ENCODE data around the gene PKHD1.
"Not testable (repeated sequence)": the region's sequence is repeated elsewhere in the genome, so short reads cannot be mapped to it uniquely, and the experiment has no call there.

The PKHD1 gene

DNA sequence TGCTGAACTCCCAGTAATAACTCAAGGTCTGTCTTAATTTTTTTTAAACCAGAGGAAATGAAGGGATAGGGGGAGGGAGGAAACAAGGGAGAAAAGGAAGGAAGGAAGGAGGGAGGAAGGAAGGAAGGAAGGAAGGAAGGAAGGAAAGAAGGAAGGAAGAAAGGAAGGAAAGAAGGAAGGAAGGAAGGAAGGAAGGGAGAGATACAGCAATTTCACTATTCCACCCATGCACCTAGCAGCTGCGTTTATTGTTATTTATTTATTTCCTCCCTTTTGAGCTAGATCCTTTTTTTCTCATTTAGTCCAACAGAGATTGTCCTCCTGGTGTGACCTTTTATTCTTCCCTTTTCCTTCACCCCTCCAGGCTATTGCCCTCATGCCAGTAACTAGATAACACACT is 97.6 kb downstream of the PKHD1 start:
- in situ Hi-C loops (cut with MboI; ENCODE audit: low sequenced_read_pairs) = no loop called here

GRCh38 chr6:51986864-51987263 is 100.5 kb downstream of the PKHD1 start:
- no peaks in the 10 kb centered on the region for H3K4me1 ChIP-seq
- no peak for DNase-seq (ENCODE audit: low spot score in 2 of 2)
- no peak overlapping the region for H3K4me3 ChIP-seq
- in situ Hi-C loops (cut with MboI; ENCODE audit: low sequenced_read_pairs) = no loop called here
- H3K9me3 ChIP-seq = no peaks in the 10 kb centered on the region
- H3K36me3 ChIP-seq (replicated peaks) = no peaks in the 10 kb centered on the region
- H3K27me3 ChIP-seq (ENCODE audit: low read depth) = peaks cover 7% of the 10 kb centered on the region

More for the DNA sequence above, 97.6 kb downstream of the PKHD1 start:
- H3K9me3 ChIP-seq = no peaks in the 10 kb centered on the region
- DNase-seq (ENCODE audit: low spot score in 2 of 2) = no peak
- no peaks in the 10 kb centered on the region for H3K36me3 ChIP-seq (replicated peaks)
- peaks cover 7% of the 10 kb centered on the region for H3K27me3 ChIP-seq (ENCODE audit: low read depth)
- no peak overlapping the region for H3K4me3 ChIP-seq
- no peaks in the 10 kb centered on the region for H3K4me1 ChIP-seq

- in situ Hi-C loops (cut with MboI; ENCODE audit: low sequenced_read_pairs) = no loop called here
- no peaks in the 10 kb centered on the region for H3K36me3 ChIP-seq (replicated peaks)
- no peak overlapping the region for H3K4me3 ChIP-seq
- no peaks in the 10 kb centered on the region for H3K9me3 ChIP-seq
- peaks cover 7% of the 10 kb centered on the region for H3K27me3 ChIP-seq (ENCODE audit: low read depth)
- DNase-seq (ENCODE audit: low spot score in 2 of 2) = no peak
- no peaks in the 10 kb centered on the region for H3K4me1 ChIP-seq
These were observed 103.8 kb downstream of the PKHD1 start for GRCh38 chr6:51983564-51983963.

- H3K4me1 ChIP-seq; H3K36me3 ChIP-seq (replicated peaks); DNase-seq (ENCODE audit: low spot score in 2 of 2); H3K27me3 ChIP-seq (ENCODE audit: low read depth); in situ Hi-C loops (cut with MboI; ENCODE audit: low sequenced_read_pairs); H3K4me3 ChIP-seq; H3K9me3 ChIP-seq: not testable (repeated sequence)
These were observed 104.7 kb downstream of the PKHD1 start for GRCh38 chr6:51982695-51983094.

- H3K4me3 ChIP-seq = no peak overlapping the region
- H3K36me3 ChIP-seq (replicated peaks) = no peaks in the 10 kb centered on the region
- no peaks in the 10 kb centered on the region for H3K27me3 ChIP-seq (ENCODE audit: low read depth)
- H3K4me1 ChIP-seq = no peaks in the 10 kb centered on the region
- no peak for DNase-seq (ENCODE audit: low spot score in 2 of 2)
- in situ Hi-C loops (cut with MboI; ENCODE audit: low sequenced_read_pairs) = no loop called here
- no peaks in the 10 kb centered on the region for H3K9me3 ChIP-seq
These were observed 111.0 kb downstream of the PKHD1 start for GRCh38 chr6:51976374-51976773.

- no peaks in the 10 kb centered on the region for H3K27me3 ChIP-seq (ENCODE audit: low read depth)
- no peak for DNase-seq (ENCODE audit: low spot score in 2 of 2)
- in situ Hi-C loops (cut with MboI; ENCODE audit: low sequenced_read_pairs) = no loop called here
- H3K4me3 ChIP-seq = no peak overlapping the region
- H3K4me1 ChIP-seq = no peaks in the 10 kb centered on the region
- H3K36me3 ChIP-seq (replicated peaks) = no peaks in the 10 kb centered on the region
- no peaks in the 10 kb centered on the region for H3K9me3 ChIP-seq
These were observed 114.8 kb downstream of the PKHD1 start for GRCh38 chr6:51972659-51973058.

DNA sequence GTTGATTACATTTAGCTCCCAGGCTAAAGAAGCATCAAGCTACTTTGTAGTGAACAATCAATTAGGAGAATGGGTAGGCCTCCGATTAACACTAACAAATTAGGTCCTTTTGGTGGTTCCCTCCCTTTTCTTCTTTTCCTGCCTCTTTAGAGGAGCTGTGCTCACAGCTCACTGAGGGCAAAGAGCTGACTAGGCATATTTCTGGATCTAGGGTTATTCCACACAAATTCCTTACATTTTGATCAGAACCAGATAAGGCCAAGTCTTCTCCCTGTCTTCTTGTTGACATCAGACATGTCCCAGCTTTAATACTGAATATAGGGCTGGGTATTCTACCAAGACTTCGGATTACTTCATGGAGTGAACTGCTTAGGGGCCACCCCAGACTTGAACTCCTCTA is 119.1 kb downstream of the PKHD1 start:
- H3K4me3 ChIP-seq = no peak overlapping the region
- DNase-seq (ENCODE audit: low spot score in 2 of 2) = no peak
- in situ Hi-C loops (cut with MboI; ENCODE audit: low sequenced_read_pairs) = no loop called here
- no peaks in the 10 kb centered on the region for H3K4me1 ChIP-seq
- H3K27me3 ChIP-seq (ENCODE audit: low read depth) = peaks cover 2% of the 10 kb centered on the region; the same call in 1 of the 2 replicates
- H3K36me3 ChIP-seq (replicated peaks) = no peaks in the 10 kb centered on the region
- H3K9me3 ChIP-seq = no peaks in the 10 kb centered on the region

- in situ Hi-C loops (cut with MboI; ENCODE audit: low sequenced_read_pairs) = no loop called here
- no peaks in the 10 kb centered on the region for H3K4me1 ChIP-seq
These were observed 122.1 kb downstream of the PKHD1 start for GRCh38 chr6:51965222-51965801.

GRCh38 chr6:51963980-51964379 is 123.4 kb downstream of the PKHD1 start:
- in situ Hi-C loops (cut with MboI; ENCODE audit: low sequenced_read_pairs) = no loop called here
- Histone ChIP-seq H3K4me1 (no peaks in the 10 kb centered on the region), H3K36me3 (replicated peaks) (no peaks in the 10 kb centered on the region), H3K4me3 (no peak overlapping the region), H3K27me3 (ENCODE audit: low read depth) (peaks cover 4% of the 10 kb centered on the region), H3K9me3 (no peaks in the 10 kb centered on the region)
- no peak for DNase-seq (ENCODE audit: low spot score in 2 of 2)

More at GRCh38 chr6:51965222-51965801, 122.1 kb downstream of the PKHD1 start:
- Histone ChIP-seq H3K36me3 (replicated peaks) (no peaks in the 10 kb centered on the region), H3K27me3 (ENCODE audit: low read depth) (peaks cover 4% of the 10 kb centered on the region), H3K9me3 (no peaks in the 10 kb centered on the region), H3K4me3 (no peak overlapping the region)
- DNase-seq (ENCODE audit: low spot score in 2 of 2) = no peak

GRCh38 chr6:51962354-51962753 is 125.1 kb downstream of the PKHD1 start:
- in situ Hi-C loops (cut with MboI; ENCODE audit: low sequenced_read_pairs) = no loop called here
- no peak for DNase-seq (ENCODE audit: low spot score in 2 of 2)
- no peaks in the 10 kb centered on the region for H3K9me3 ChIP-seq
- H3K36me3 ChIP-seq (replicated peaks) = no peaks in the 10 kb centered on the region
- H3K4me3 ChIP-seq = no peak overlapping the region
- peaks cover 4% of the 10 kb centered on the region for H3K27me3 ChIP-seq (ENCODE audit: low read depth)
- H3K4me1 ChIP-seq = no peaks in the 10 kb centered on the region

DNA sequence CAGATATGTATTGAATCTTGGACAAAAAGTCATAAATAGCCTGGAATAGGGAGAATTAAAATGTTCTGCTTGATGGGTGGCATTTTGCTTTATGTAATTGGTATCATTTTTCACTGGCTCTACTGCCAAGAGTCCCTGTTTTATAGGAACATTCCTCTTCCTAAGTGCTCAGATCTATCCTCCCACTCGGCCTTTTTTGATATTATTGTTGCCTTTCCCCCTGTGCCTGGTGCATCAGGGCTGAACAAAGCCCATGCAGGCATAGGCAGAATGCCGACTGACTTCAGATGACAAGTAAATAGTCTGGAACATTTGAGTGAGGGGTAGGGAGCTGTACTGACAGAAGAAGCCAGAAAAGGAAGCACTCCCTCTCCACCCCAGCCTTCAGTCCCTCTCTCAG is 127.0 kb downstream of the PKHD1 start:
- Histone ChIP-seq H3K4me1 (no peaks in the 10 kb centered on the region), H3K9me3 (no peaks in the 10 kb centered on the region), H3K4me3 (no peak overlapping the region), H3K27me3 (ENCODE audit: low read depth) (peaks cover 4% of the 10 kb centered on the region), H3K36me3 (replicated peaks) (no peaks in the 10 kb centered on the region)
- in situ Hi-C loops (cut with MboI; ENCODE audit: low sequenced_read_pairs) = no loop called here
- no peak for DNase-seq (ENCODE audit: low spot score in 2 of 2)

GRCh38 chr6:51959744-51960383 is 127.5 kb downstream of the PKHD1 start:
- in situ Hi-C loops (cut with MboI; ENCODE audit: low sequenced_read_pairs) = no loop called here
- no peak overlapping the region for H3K4me3 ChIP-seq
- H3K9me3 ChIP-seq = no peaks in the 10 kb centered on the region
- H3K4me1 ChIP-seq = no peaks in the 10 kb centered on the region
- DNase-seq (ENCODE audit: low spot score in 2 of 2) = peak; percentile 66 to 81
- H3K36me3 ChIP-seq (replicated peaks) = no peaks in the 10 kb centered on the region
- peaks cover 4% of the 10 kb centered on the region for H3K27me3 ChIP-seq (ENCODE audit: low read depth)

DNA sequence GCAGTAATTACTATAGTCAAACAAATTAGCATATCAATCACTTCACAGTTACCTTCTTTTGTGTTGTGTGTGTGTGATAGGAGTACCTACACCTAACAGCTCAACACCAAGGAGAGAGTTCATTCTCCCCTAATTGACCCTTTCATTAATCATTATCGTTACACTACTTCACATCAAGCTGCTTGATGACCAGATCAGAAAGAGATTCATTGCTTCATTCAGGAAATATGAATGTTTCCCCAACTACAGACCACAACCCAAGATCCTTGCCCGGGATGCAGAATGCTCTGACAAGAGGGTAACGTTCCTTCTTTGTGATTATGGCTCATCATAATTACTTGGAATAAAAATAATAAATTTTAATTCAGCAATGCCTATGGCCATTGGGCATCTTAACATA is 132.7 kb downstream of the PKHD1 start:
- DNase-seq (ENCODE audit: low spot score in 2 of 2) = no peak
- in situ Hi-C loops (cut with MboI; ENCODE audit: low sequenced_read_pairs) = no loop called here
- Histone ChIP-seq H3K9me3 (no peaks in the 10 kb centered on the region), H3K27me3 (ENCODE audit: low read depth) (no peaks in the 10 kb centered on the region), H3K4me3 (no peak overlapping the region), H3K4me1 (no peaks in the 10 kb centered on the region), H3K36me3 (replicated peaks) (no peaks in the 10 kb centered on the region)

- DNase-seq (ENCODE audit: low spot score in 2 of 2) = no peak
- no peaks in the 10 kb centered on the region for H3K9me3 ChIP-seq
- in situ Hi-C loops (cut with MboI; ENCODE audit: low sequenced_read_pairs) = no loop called here
These were observed 134.2 kb downstream of the PKHD1 start for GRCh38 chr6:51953246-51953645.

DNA sequence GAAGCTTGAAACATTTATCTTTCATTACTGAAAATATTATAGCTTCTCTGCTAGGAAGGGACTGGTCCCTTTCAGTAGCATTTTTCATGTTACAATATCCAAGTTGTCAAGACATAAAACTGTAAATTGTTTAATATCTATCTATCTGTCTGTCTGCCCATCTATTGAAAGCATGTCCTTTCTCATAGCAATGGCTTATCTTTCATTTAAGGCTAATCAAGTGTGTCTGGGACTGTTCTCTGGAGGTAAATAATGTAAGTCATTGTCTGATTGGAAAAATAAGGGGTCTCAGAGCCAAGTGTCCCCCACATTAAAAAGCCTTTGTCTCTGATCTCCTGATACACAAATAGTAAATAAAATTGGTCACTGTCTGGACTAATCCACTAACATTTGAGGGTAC is 135.5 kb downstream of the PKHD1 start:
- in situ Hi-C loops (cut with MboI; ENCODE audit: low sequenced_read_pairs) = no loop called here
- Histone ChIP-seq H3K36me3 (replicated peaks) (no peaks in the 10 kb centered on the region), H3K4me3 (no peak overlapping the region), H3K4me1 (no peaks in the 10 kb centered on the region), H3K9me3 (no peaks in the 10 kb centered on the region), H3K27me3 (ENCODE audit: low read depth) (0 out of 2 replicates have a peak, but pooled peaks cover 2% of the 10 kb centered on the region)
- no peak for DNase-seq (ENCODE audit: low spot score in 2 of 2)

More at GRCh38 chr6:51953246-51953645, 134.2 kb downstream of the PKHD1 start:
- H3K36me3 ChIP-seq (replicated peaks) = no peaks in the 10 kb centered on the region
- 0 out of 2 replicates have a peak, but pooled peaks cover 2% of the 10 kb centered on the region for H3K27me3 ChIP-seq (ENCODE audit: low read depth)
- no peak overlapping the region for H3K4me3 ChIP-seq
- H3K4me1 ChIP-seq = no peaks in the 10 kb centered on the region
